HG02588 (cell line): Measurements from ENCODE around the gene ITGB1BP1.

Source experiments
- ATAC-seq: cut with Tn5 transposase; IDR thresholded peaks from one replicate; pipeline ENCODE4 v1.9.1; 2021; ENCODE audit warnings: mild to moderate bottlenecking, moderate library complexity; ENCODE audit not compliant: unreplicated experiment

Gene ITGB1BP1

GRCh38 chr2:9428965-9429577, 5.7 kb upstream of the ITGB1BP1 start:
- ATAC-seq: no peak

GRCh38 chr2:9424447-9425164, 1.3 kb upstream of the ITGB1BP1 start:
- ATAC-seq: no peak

GRCh38 chr2:9423922-9424272, 569 bp upstream of the ITGB1BP1 start:
- peak; percentile 10 for ATAC-seq

DNA sequence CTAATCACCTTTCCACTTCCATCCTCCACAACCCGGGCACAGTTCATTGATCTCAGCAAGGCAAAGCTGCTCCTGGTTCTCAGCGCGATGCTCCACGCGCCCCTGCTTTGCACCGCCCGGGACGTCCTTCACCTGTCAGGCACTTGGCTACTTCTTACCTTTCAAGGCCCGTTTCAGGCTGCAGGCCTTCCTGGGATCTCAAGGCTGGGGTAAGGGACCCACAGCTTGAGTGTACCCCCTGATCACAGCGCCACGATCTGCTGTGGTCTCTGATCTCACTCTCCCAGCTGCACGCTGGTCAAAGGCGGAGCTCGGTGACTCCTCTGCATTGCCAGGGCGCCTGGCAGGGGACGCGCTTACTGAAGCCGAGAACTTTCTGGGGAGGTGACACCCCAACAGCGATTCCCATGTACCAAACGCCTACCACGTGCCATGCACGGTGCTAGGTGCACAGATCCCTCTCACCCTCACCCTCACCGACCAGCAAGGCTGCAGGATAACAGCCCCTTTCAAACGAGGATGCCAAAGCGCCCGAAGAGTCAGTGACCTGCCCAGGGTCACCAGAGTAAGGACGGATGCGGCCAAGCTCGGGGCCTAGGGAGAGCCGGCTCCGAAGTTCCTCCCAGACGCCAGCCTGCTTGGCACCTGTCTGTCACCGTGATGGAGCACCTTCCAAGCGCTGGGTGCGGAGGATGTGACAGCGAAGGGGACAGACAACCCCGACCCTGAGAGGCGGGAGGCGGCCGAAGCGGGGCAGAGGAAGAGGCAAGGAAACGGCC, 818 bp downstream of the ITGB1BP1 start:
- ATAC-seq: peak; percentile 29

GRCh38 chr2:9420495-9420894, 2.8 kb downstream of the ITGB1BP1 start:
- no peak for ATAC-seq

GRCh38 chr2:9419541-9419940, 3.8 kb downstream of the ITGB1BP1 start:
- no peak for ATAC-seq

DNA sequence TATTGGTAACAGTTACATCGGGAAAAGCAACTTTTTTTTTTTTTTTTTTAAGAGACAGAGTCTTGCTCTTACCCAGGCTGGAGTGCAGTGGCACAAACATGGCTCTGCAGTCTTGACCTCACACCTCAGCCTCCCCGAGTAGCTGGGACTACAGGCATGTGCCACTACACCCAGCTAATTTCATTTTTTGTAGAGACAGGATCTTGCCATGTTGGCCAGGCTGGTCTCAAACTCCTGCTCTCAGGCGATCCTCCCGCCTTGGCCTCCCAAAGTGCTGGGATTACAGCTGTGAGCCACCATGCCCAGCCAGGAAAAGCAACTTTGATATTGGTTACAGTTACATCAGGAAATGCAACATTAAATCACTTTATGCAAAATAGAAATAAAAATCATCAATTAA, 4.6 kb downstream of the ITGB1BP1 start:
- no peak for ATAC-seq

DNA sequence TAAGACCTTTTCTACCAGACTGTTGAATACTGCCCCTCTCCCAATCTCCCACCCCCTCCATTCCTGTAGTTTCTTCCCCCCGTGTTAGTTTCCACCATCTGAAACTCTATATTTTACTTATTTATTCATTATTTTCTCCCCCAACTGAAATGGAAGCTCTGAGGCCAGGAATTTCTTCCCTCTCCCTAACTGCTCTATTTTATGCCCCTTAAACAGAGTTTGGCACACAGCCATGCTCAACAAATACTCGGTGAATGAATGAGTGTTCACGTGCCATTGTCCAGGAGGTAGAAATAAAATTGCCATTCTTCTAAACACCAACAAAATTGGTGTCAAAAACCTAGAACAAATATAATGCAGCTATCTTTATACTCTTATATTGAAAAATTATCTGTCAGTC, 5.6 kb downstream of the ITGB1BP1 start:
- ATAC-seq: no peak

DNA sequence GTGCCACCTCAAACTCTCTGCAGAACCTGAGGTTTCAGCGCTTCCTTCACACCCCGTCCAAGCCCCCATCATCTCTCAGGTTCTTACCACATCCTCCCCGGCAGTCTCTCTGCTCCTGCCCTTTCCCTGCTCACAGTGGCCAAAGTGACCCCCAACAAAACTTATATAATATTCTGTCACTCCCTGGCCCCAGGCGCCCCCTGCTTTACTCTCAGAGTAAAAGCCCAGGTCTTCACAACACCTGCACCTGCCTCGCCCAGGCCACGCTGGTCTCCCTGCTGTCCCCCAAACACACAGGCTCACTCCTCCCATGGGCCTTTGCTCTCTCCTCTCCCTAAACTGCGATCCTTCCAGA, 6.4 kb downstream of the ITGB1BP1 start:
- no peak for ATAC-seq

DNA sequence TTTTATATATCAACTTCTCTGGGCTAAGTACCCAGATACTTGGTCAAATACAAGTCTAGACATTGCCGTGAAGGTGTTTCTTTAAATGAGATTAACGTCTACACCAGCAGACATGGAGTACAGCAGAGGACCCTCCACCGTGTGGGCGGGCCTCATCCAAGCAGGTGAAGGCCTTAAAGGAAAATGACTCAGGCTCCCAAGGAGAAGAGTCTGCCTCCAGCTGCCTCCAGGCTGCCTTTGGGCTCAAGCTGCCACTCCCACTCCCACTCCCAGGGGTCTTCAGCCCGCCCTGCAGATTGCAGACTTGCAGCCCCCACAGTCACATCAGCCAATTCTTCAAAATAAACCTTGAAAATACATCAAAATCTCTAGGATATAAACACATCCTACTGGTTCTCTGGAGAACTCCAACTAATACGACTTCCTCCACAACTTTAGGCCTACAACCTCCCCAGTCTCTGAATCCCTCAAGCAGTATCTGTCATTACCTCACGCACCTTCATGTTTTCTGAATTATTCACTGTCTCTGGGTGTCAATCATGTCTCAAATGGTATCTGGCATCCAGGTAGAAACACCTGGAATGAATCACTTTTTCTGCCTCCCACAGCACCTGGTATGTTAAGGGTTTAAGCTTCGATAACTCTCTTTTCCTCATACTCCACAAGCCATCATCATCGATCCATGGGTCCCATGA, 6.9 kb downstream of the ITGB1BP1 start:
- no peak for ATAC-seq

DNA sequence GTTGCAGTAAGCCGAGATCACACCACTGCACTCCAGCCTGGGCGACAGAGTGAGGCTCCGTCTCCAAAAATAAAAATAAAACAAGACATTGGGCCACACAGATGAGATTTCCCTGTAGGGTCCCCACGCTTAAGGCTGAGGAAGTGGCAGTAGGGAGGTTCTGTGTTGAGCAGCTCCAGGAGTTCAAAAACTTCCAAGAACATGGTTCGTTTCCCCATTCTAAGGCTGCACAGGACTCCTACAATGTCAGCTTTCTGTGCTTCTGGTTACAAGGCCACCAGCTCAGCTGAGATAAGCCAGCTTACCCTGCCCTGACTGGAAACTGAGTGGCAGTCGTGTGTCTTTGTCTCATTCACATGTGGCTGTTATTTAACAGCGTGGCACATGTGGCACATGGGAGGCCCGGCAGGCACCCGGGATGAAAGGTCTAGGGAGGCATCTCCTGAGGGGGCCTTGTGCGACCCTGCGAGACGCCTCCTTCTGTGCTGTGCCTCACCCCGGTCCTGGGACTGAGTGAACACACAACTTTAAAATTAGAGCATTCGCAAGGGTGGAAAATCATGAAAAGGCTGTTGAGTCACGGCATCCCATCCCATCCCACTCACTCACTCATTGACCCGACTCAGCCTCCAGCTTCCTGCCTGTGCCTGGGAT, 7.7 kb downstream of the ITGB1BP1 start:
- no peak for ATAC-seq

- ATAC-seq: no peak
Observed at GRCh38 chr2:9412781-9413180, 10.5 kb downstream of the ITGB1BP1 start.

DNA sequence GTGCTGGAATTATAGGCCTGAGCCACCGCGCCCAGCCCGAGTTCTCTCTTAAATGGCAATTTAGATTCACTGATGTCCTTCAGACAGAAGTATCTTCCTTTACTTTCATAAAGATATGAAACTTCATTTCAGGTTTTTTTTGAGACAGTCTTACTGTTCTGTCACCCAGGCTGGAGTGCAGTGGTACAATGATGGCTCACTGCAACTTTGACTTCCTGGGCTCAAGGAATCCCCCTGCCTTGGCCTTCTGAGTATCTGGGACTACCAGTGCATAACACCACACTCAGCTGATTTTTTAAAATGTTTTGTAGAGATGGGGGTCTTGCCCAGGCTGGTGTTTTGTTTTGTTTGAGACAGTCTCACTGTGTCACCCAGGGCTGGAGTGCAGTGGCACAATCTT, 13.2 kb downstream of the ITGB1BP1 start:
- no peak for ATAC-seq

- no peak for ATAC-seq
Observed at GRCh38 chr2:9408641-9409151, 14.6 kb downstream of the ITGB1BP1 start.

- ATAC-seq: no peak
Observed at GRCh38 chr2:9407363-9407811, 15.9 kb downstream of the ITGB1BP1 start.

GRCh38 chr2:9406529-9407362, 16.6 kb downstream of the ITGB1BP1 start:
- no peak for ATAC-seq

GRCh38 chr2:9405636-9406035, 17.7 kb downstream of the ITGB1BP1 start:
- ATAC-seq: no peak

DNA sequence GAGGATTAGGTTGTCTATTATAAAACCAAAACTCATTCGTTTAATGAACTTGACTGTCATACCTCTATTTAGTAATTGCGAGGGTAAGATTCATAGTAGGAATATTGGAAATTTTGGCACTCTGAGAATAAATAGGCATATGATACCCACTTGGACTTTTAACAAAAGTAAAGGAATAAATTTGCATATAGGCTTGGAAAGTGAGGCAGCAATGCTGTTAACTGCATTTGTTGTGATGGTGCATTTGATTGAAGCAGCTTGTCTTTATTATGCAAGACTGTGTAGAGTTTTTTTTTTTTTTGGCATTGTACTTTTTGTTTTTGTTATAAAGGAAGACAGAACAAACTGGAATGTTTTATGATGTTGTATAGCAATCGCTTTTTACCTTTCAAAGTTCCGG, 18.9 kb downstream of the ITGB1BP1 start:
- ATAC-seq: no peak

DNA sequence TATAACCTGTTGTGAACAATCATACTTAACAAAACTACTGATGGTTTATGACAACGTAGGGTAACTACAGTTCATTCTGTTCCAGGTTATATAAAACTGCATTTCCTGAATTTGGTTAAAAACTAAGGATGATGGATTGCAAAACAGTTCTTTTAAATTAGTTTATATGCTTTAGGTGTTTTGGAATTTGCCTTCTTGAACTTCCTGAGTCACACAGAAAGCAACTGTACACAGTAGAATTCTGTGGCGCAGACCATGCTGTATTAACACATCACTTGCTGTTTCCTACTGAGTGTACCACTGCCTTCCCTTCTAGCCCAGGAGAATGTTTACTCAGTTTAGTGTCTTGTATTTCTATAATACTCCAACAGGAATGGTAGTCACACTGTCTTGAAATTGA, 19.4 kb downstream of the ITGB1BP1 start:
- no peak for ATAC-seq
